GM12873 (cell line): ENCODE measurements around the gene PTPN14.

Experiments
- TF ChIP-seq, protein P1 (sequence below): IDR thresholded peaks from 2 replicates; pipeline ENCODE4 v1.5.1; 2012; ENCODE audit warnings: low read depth, mild to moderate bottlenecking, moderate library complexity, low read length, control low read depth; ENCODE audit not compliant: insufficient read depth; ENCODE audit errors: missing control alignments

PTPN14 gene

DNA sequence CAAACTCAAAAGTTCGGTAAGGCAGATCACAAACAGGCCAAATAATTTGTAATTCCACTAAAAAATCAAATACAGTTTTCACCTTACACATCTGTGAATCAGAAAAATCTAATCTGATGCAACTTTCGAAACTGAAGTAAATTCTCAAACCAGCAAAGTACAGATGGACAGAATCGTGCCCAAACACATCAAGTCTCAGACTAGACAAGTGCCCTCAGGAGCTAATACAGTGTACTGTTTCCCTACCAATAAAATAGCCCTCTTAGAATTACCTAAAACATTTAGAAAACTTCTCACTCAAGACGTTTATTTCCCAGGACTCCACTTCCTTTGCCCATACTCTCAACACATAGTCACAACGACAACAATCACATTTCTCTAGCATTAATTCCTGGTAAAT, 136.3 kb downstream of the PTPN14 start:
- TF ChIP-seq, protein P1, sequence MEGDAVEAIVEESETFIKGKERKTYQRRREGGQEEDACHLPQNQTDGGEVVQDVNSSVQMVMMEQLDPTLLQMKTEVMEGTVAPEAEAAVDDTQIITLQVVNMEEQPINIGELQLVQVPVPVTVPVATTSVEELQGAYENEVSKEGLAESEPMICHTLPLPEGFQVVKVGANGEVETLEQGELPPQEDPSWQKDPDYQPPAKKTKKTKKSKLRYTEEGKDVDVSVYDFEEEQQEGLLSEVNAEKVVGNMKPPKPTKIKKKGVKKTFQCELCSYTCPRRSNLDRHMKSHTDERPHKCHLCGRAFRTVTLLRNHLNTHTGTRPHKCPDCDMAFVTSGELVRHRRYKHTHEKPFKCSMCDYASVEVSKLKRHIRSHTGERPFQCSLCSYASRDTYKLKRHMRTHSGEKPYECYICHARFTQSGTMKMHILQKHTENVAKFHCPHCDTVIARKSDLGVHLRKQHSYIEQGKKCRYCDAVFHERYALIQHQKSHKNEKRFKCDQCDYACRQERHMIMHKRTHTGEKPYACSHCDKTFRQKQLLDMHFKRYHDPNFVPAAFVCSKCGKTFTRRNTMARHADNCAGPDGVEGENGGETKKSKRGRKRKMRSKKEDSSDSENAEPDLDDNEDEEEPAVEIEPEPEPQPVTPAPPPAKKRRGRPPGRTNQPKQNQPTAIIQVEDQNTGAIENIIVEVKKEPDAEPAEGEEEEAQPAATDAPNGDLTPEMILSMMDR, result no peak

DNA sequence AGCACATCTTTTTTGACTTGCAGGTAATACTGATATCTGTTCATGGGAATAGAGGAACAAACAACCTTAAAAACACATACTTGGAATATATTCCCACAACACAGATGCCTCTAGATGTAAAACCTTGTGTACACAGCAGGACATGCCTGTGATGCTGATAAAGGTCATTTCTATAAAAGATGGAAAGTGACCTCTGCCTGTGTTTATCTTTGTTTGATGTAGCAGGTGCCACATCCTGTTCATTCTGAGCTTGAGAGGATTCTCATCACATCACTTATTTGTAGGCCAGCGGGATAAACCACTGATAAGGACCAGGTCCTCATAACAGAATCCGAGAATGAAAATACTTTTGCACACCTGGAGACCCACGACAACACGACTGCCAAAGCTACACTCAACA, 136.7 kb downstream of the PTPN14 start:
- TF ChIP-seq, protein P1, result no peak

DNA sequence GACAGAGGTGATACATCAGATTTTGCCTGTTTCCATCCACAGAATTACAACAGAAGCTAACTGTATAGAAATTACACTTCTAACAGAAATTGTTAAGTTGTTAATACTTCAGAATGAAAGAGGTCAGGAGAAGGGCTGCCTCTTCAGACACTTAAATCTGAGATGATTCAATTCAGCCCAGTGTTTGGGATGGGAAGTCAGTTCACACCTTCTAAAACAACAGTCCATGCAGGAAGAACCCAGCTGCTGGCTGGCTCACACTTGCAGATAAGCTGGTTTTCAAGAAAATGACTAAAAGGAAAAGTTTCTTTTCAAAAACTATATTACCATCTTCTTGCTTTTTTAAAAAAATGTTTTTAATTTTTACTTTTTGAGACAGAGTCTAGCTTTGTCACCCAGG, 138.1 kb downstream of the PTPN14 start:
- TF ChIP-seq, protein P1, result no peak

DNA sequence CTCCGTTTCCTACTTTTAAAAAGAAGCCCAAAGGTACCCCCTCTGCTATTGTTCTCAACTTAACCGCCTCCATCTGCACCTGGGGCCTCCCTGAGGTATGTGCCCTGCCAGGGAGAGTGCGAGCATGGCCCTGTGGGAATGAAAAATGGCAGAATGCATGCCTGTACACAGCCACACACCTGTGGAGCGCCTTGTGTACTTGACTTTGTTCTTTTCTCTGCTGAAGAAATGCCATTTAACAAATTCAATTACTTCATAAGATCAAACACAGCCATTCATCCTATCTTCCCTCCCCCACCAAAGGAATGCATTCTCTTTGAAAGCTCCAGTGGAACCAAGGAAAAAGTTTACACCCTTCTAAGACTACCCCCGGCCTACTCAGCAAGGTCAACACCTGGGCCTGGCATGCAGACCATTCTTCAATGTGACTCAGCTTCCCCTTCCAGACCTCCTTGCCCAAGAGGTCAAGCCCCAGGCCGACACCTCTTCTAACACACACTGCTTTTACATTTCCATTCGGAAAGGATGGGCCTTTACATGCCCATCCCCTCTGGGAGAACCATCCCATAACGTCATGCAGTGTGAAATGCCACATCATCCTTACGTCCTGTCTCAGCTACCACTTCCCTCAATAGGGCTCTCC, 146.7 kb downstream of the PTPN14 start:
- TF ChIP-seq, protein P1, result no peak

GRCh38 chr1:214404154-214404553, 147.2 kb downstream of the PTPN14 start:
- TF ChIP-seq, protein P1, result no peak

DNA sequence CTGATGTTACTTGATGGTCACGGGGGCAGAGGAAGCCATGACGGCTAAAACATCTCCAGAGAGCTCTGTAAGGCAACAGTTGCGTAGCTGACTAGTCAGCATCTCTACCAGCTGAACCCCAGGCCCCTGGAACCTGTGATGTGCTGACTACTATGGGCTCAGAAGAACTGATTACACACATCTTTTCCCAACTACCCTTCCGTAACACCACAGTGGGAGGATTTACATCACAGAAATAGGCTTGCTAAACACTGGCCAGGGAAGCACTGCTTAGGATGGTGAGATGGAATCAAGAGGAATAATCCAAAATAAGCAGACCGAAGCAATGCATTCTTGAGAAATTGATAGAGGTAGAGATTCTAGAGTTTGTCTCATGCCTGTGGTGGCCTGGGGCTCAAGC, 148.0 kb downstream of the PTPN14 start:
- TF ChIP-seq, protein P1, result no peak

- TF ChIP-seq, protein P1, result no peak
Observed at GRCh38 chr1:214402613-214403083, 148.8 kb downstream of the PTPN14 start.
